ENCODE measurements around the gene DARS2. TPM values are rescaled to one million over a fixed set of nuclear protein-coding genes. Genes with fewer than 3 reads are reported as not detected.

Gene DARS2
- total and polyA plus RNA-seq, 2 of the 4 experiments (the other 2 are of a cell fraction) = 14.8 to 18.8 TPM

GRCh38 chr1:173779936-173780335 lies 44.5 kb upstream of the DARS2 start:
- H2BK15ac ChIP-seq (ENCODE audit: low read depth, low read length) = no peak overlapping the region
- H2BK20ac ChIP-seq (ENCODE audit: low read depth, low read length) = no peak overlapping the region
- H3K9ac ChIP-seq (ENCODE audit: low read depth, low read length) = no peak overlapping the region
- H2BK5ac ChIP-seq (ENCODE audit: low read depth, low read length, poor library complexity, severe bottlenecking) = no peak overlapping the region
- H4K20me1 ChIP-seq (ENCODE audit: insufficient read depth, low read length) = no peaks in the 10 kb centered on the region
- H3K14ac ChIP-seq (replicated peaks; ENCODE audit: low read depth, low read length) = no peak overlapping the region
- no peak overlapping the region for H3K27ac ChIP-seq (ENCODE audit: insufficient read depth, low read length)
- DNase-seq (no peak), ATAC-seq (ENCODE audit: low read depth) (no peak)
- no TSS peak for BruUV-seq (replicated peaks)
- H2AK5ac ChIP-seq (ENCODE audit: low read depth, low read length) = no peak overlapping the region
- H3K27me3 ChIP-seq (ENCODE audit: control insufficient read depth, insufficient read depth, low read length) = no peaks in the 10 kb centered on the region
- no CpG with 5 or more reads among the region's 4 CpGs for WGBS, 2 experiments (ENCODE audit: extremely low coverage in 2 of 2, insufficient read length in 1 of 2)
- no peak for TF ChIP-seq MAFK (IDR thresholded peaks at IDR 0.05; ENCODE audit: low read depth, low read length)
- TF ChIP-seq MAZ (IDR thresholded peaks at IDR 0.05; ENCODE audit: borderline replicate concordance, low read depth, low read length) = no peak
- TF ChIP-seq USF2 (IDR thresholded peaks at IDR 0.05; ENCODE audit: low read depth, low read length) = no peak
- no peak for TF ChIP-seq RFX5 (IDR thresholded peaks at IDR 0.05; ENCODE audit: low read depth, low read length)
- TF ChIP-seq MXI1 (IDR thresholded peaks at IDR 0.05; ENCODE audit: borderline replicate concordance, low read depth, low read length) = no peak
- TF ChIP-seq CTCF (conservative IDR thresholded peaks at IDR 0.05; ENCODE audit: low read depth, low read length) = no peak
- no peak for TF ChIP-seq CHD1 (IDR thresholded peaks at IDR 0.05; ENCODE audit: low read depth, low read length)
- TF ChIP-seq CEBPB (IDR thresholded peaks at IDR 0.05; ENCODE audit: low read depth, low read length) = no peak
- no peak for TF ChIP-seq ELK1 (IDR thresholded peaks at IDR 0.05; ENCODE audit: borderline replicate concordance, low read depth, low read length)
- TF ChIP-seq POLR2A (IDR thresholded peaks at IDR 0.05; ENCODE audit: low read depth, low read length) = no peak
- no peak for TF ChIP-seq NFE2L2 (IDR thresholded peaks at IDR 0.05; ENCODE audit: low read depth, low read length)
- no peak for TF ChIP-seq SMC3 (IDR thresholded peaks at IDR 0.05; ENCODE audit: low read depth, low read length)
- TF ChIP-seq BHLHE40 (IDR thresholded peaks at IDR 0.05; ENCODE audit: low read depth, low read length) = no peak
- TF ChIP-seq RCOR1 (IDR thresholded peaks at IDR 0.05; ENCODE audit: insufficient replicate concordance, low read length) = no peak
- TF ChIP-seq FOS (IDR thresholded peaks at IDR 0.05; ENCODE audit: low read depth, low read length) = no peak
- no peak for TF ChIP-seq RAD21 (IDR thresholded peaks at IDR 0.05; ENCODE audit: low read length)
- in situ Hi-C loops (cut with MboI; ENCODE audit: low sequenced_read_pairs) (no loop called here), dilution Hi-C loops (cut with HindIII; ENCODE audit: low sequenced_read_pairs, unreplicated experiment) (no loop called here), intact Hi-C loops (cut with micrococcal nuclease) (no loop called here)
- H3K4me2 ChIP-seq (ENCODE audit: low read depth, low read length) = no peak overlapping the region
- H3K23ac ChIP-seq (ENCODE audit: low read depth, low read length) = no peak overlapping the region
- no peak overlapping the region for H3K18ac ChIP-seq (ENCODE audit: low read depth, low read length)
- H4K8ac ChIP-seq (ENCODE audit: low read depth in 2 of 2, low read length in 2 of 2) = no peak overlapping the region
- H2AK9ac ChIP-seq (replicated peaks; ENCODE audit: low read depth, low read length, poor library complexity) = no peak overlapping the region
- H4K91ac ChIP-seq (ENCODE audit: insufficient read depth, low read depth, low read length) = no peak overlapping the region
- H2BK120ac ChIP-seq (ENCODE audit: low read depth, low read length) = no peak overlapping the region
- no peak overlapping the region for H3K56ac ChIP-seq (ENCODE audit: extremely low read depth, insufficient read depth, low read length)
- H3K79me1 ChIP-seq (ENCODE audit: low read depth in 1 of 2, low read length in 2 of 2) = peaks cover 3 to 6% of the 10 kb centered on the region in 2 experiments; a peak in 1 of 4 replicates
- H3K36me3 ChIP-seq (ENCODE audit: control insufficient read depth, insufficient read depth, low read length) = peaks cover 29% of the 10 kb centered on the region
- H3K4ac ChIP-seq (ENCODE audit: low read depth, low read length) = no peak overlapping the region
- ChIA-PET CTCF (no interaction called here), POLR2A (ENCODE audit: unreplicated experiment) (no interaction called here)
- no peak overlapping the region for H2AFZ ChIP-seq (replicated peaks; ENCODE audit: low read length, poor library complexity)
- no peaks in the 10 kb centered on the region for H3K4me1 ChIP-seq (ENCODE audit: control insufficient read depth, insufficient read depth, low read length)
- 0 out of 2 replicates have a peak, but pooled peaks cover 3% of the 10 kb centered on the region for H3K9me1 ChIP-seq (ENCODE audit: insufficient read depth, low read length)
- no peak overlapping the region for H3K4me3 ChIP-seq (ENCODE audit: insufficient read depth, low read depth, low read length)
- H3K9me3 ChIP-seq (ENCODE audit: control insufficient read depth, insufficient read depth, low read length) = no peaks in the 10 kb centered on the region
- no peak overlapping the region for H4K5ac ChIP-seq (ENCODE audit: low read depth, low read length)
